Mesenteric fat pad (tissue), 1 donor: ENCODE data around the gene S100A5. TPM values are rescaled to one million over a fixed set of nuclear protein-coding genes. Genes with fewer than 3 reads are reported as not detected.

Experiments
- DNase-seq: peaks from one replicate; pipeline ENCODE4 v3.0.0-alpha.2; 2020; ENCODE audit warnings: low spot score
- total RNA-seq: library from RNA; stranded (reverse); fragmentation: NEBNext Ultra II Directional; extraction: Animal tissue kit (Norgen Biotek cat#: 25700); gene quantifications from one replicate; pipeline ENCODE4 v1.2.1, GENCODE V29; 2021
- donor health status: DM: yes; HTN: yes; CAD: no.

The S100A5 gene
- total RNA-seq, 1 donor from 2014 or later: not detected

- no peak for DNase-seq
Measured at GRCh38 chr1:153548722-153549688, 8.3 kb upstream of the S100A5 start, which contains the start of gene S100A3. TSS of gene S100A3 (minus strand) at chr1:153549258. CDS start at chr1:153548485, 773 bp downstream.

GRCh38 chr1:153547560-153548551 is 7.1 kb upstream of the S100A5 start:
- no peak for DNase-seq

- no peak for DNase-seq
Measured at GRCh38 chr1:153546796-153547559, 6.2 kb upstream of the S100A5 start.

- no peak for DNase-seq
Measured at GRCh38 chr1:153546371-153546770, 5.6 kb upstream of the S100A5 start.

GRCh38 chr1:153545067-153546055 is 4.6 kb upstream of the S100A5 start, which contains the start of gene S100A4:
TSS of gene S100A4 (minus strand) at chr1:153545806. CDS start at chr1:153544794, 1,012 bp downstream.
- DNase-seq: peak; percentile 96

- no peak for DNase-seq
Measured at GRCh38 chr1:153544453-153545066, 3.8 kb upstream of the S100A5 start.

- DNase-seq: no peak
Measured at GRCh38 chr1:153543736-153544135, 3.0 kb upstream of the S100A5 start.

GRCh38 chr1:153542956-153543711 is 2.4 kb upstream of the S100A5 start:
- DNase-seq: no peak

GRCh38 chr1:153541641-153542590 is 1.2 kb upstream of the S100A5 start:
- DNase-seq: no peak

- DNase-seq: no peak
Measured at GRCh38 chr1:153539395-153540093, 1.2 kb downstream of the S100A5 start.

- no peak for DNase-seq
Measured at GRCh38 chr1:153538315-153538821, 2.4 kb downstream of the S100A5 start.

GRCh38 chr1:153537376-153537730 is 3.4 kb downstream of the S100A5 start:
- no peak for DNase-seq

GRCh38 chr1:153536671-153537375 is 3.9 kb downstream of the S100A5 start:
- no peak for DNase-seq

- DNase-seq: peak; percentile 96
Measured at GRCh38 chr1:153536012-153536670, 4.6 kb downstream of the S100A5 start.
